Subcutaneous abdominal adipose tissue (tissue), 5 donors: Measurements from ENCODE around the gene SKI.

Source experiments
- H3K27ac ChIP-seq: one replicate; pipeline ENCODE4 v1.7.0; 2013; ENCODE audit warnings: low read depth, mild to moderate bottlenecking, inconsistent platforms, low read length, moderate library complexity
- H3K27me3 ChIP-seq, 5 donors: one replicate each; pipeline ENCODE4 v1.7.0; 2013; ENCODE audit warnings: low read length in 5 of 5, inconsistent platforms in 1 of 5; ENCODE audit not compliant: control insufficient read depth in 5 of 5, insufficient read depth in 4 of 5
- H3K36me3 ChIP-seq, 5 donors: one replicate each; pipeline ENCODE4 v1.7.0; 2013; ENCODE audit warnings: low read length in 5 of 5; ENCODE audit not compliant: control insufficient read depth in 5 of 5, insufficient read depth in 5 of 5
- H3K4me1 ChIP-seq, 5 donors: one replicate each; pipeline ENCODE4 v1.7.0; 2013; ENCODE audit warnings: low read length in 5 of 5, mild to moderate bottlenecking in 3 of 5, moderate library complexity in 1 of 5; ENCODE audit not compliant: control insufficient read depth in 5 of 5, insufficient read depth in 5 of 5
- H3K4me3 ChIP-seq, 5 donors: one replicate each; pipeline ENCODE4 v1.7.0; 2013; ENCODE audit warnings: low read length in 5 of 5, low read depth in 1 of 5
- H3K9ac ChIP-seq, 5 donors: one replicate each; pipeline ENCODE4 v1.7.0; 2013; ENCODE audit warnings: low read length in 5 of 5, mild to moderate bottlenecking in 4 of 5, moderate library complexity in 3 of 5
- H3K9me3 ChIP-seq, 5 donors: one replicate each; pipeline ENCODE4 v1.7.0; 2013; ENCODE audit warnings: low read length in 5 of 5; ENCODE audit not compliant: control insufficient read depth in 5 of 5
- donor health status: healthy.
- donor health status: healthy.
- donor health status: healthy.
- donor health status: healthy.
- donor health status: healthy.

SKI gene

GRCh38 chr1:2228157-2228594 is at the start of gene SKI:
Gene SKI, plus strand, starts transcription at chr1:2228319. Its CDS starts 448 bp downstream, at chr1:2228767.
- H3K36me3 ChIP-seq: no peaks in the 10 kb centered on the region
- no peaks in the 10 kb centered on the region for H3K9me3 ChIP-seq
- H3K4me3 ChIP-seq: peak within 1 kb of the TSS; percentile 57 to 99 (median 88)
- peak within 1 kb of the TSS; percentile 94 for H3K27ac ChIP-seq
- H3K4me1 ChIP-seq: peaks cover 7 to 53% (median 49%) of the 10 kb centered on the region in 5 donors
- H3K27me3 ChIP-seq: no peaks in the 10 kb centered on the region
- H3K9ac ChIP-seq: peak within 1 kb of the TSS in 4 of 5 donors; percentile 87 to 97 (median 90)

- H3K9ac ChIP-seq: no peak overlapping the region
- no peaks in the 10 kb centered on the region for H3K9me3 ChIP-seq
- no peaks in the 10 kb centered on the region for H3K36me3 ChIP-seq
- H3K4me3 ChIP-seq: no peak overlapping the region
- peaks cover 0 to 10% (median 7%) of the 10 kb centered on the region in 5 donors for H3K4me1 ChIP-seq
- H3K27me3 ChIP-seq: peaks cover 0 to 18% (median 11%) of the 10 kb centered on the region in 5 donors
- no peak overlapping the region for H3K27ac ChIP-seq
Measured at GRCh38 chr1:2178875-2179274, 49.2 kb upstream of the SKI start.

- Histone ChIP-seq H3K27ac (no peak overlapping the region), H3K27me3 (peaks cover 0 to 18% (median 11%) of the 10 kb centered on the region in 5 donors), H3K9me3 (no peaks in the 10 kb centered on the region), H3K4me1 (peaks cover 0 to 6% (median 6%) of the 10 kb centered on the region in 5 donors), H3K36me3 (no peaks in the 10 kb centered on the region), H3K4me3 (no peak overlapping the region), H3K9ac (no peak overlapping the region)
Measured at GRCh38 chr1:2179283-2180013, 48.7 kb upstream of the SKI start.

GRCh38 chr1:2180297-2181245 is 47.5 kb upstream of the SKI start:
- Histone ChIP-seq H3K4me1 (no peaks in the 10 kb centered on the region), H3K4me3 (no peak overlapping the region), H3K9ac (no peak overlapping the region), H3K36me3 (no peaks in the 10 kb centered on the region), H3K27ac (no peak overlapping the region), H3K9me3 (no peaks in the 10 kb centered on the region), H3K27me3 (peaks cover 0 to 16% (median 11%) of the 10 kb centered on the region in 5 donors)

- Histone ChIP-seq H3K27me3 (peaks cover 0 to 11% (median 6%) of the 10 kb centered on the region in 5 donors), H3K4me3 (no peak overlapping the region), H3K4me1 (no peaks in the 10 kb centered on the region), H3K27ac (no peak overlapping the region), H3K36me3 (no peaks in the 10 kb centered on the region), H3K9ac (no peak overlapping the region), H3K9me3 (no peaks in the 10 kb centered on the region)
Measured at GRCh38 chr1:2181271-2181670, 46.8 kb upstream of the SKI start.

GRCh38 chr1:2181752-2182151 is 46.4 kb upstream of the SKI start:
- H3K9me3 ChIP-seq: no peaks in the 10 kb centered on the region
- H3K4me3 ChIP-seq: no peak overlapping the region
- H3K27me3 ChIP-seq: peaks cover 0 to 8% (median 3%) of the 10 kb centered on the region in 5 donors
- H3K4me1 ChIP-seq: no peaks in the 10 kb centered on the region
- no peak overlapping the region for H3K9ac ChIP-seq
- H3K36me3 ChIP-seq: no peaks in the 10 kb centered on the region
- H3K27ac ChIP-seq: no peak overlapping the region

- Histone ChIP-seq H3K9me3 (no peaks in the 10 kb centered on the region), H3K9ac (no peak overlapping the region), H3K4me1 (no peaks in the 10 kb centered on the region), H3K27ac (no peak overlapping the region), H3K27me3 (peaks cover 0 to 8% (median 0%) of the 10 kb centered on the region in 5 donors), H3K36me3 (no peaks in the 10 kb centered on the region), H3K4me3 (no peak overlapping the region)
Measured at GRCh38 chr1:2182376-2182775, 45.7 kb upstream of the SKI start.

- H3K36me3 ChIP-seq: no peaks in the 10 kb centered on the region
- H3K9ac ChIP-seq: no peak overlapping the region
- peaks cover 0 to 6% (median 0%) of the 10 kb centered on the region in 5 donors for H3K27me3 ChIP-seq
- H3K27ac ChIP-seq: no peak overlapping the region
- H3K4me1 ChIP-seq: peaks cover 0 to under 1% (median under 1%) of the 10 kb centered on the region in 5 donors
- no peaks in the 10 kb centered on the region for H3K9me3 ChIP-seq
- H3K4me3 ChIP-seq: no peak overlapping the region
Measured at GRCh38 chr1:2183937-2184334, 44.2 kb upstream of the SKI start.

GRCh38 chr1:2184531-2184930 is 43.6 kb upstream of the SKI start:
- Histone ChIP-seq H3K27ac (no peak overlapping the region), H3K9me3 (no peaks in the 10 kb centered on the region), H3K9ac (no peak overlapping the region), H3K4me3 (no peak overlapping the region), H3K36me3 (no peaks in the 10 kb centered on the region), H3K27me3 (peaks cover 0 to under 1% (median 0%) of the 10 kb centered on the region in 5 donors), H3K4me1 (peaks cover 0 to 6% (median 5%) of the 10 kb centered on the region in 5 donors)

- Histone ChIP-seq H3K27me3 (no peaks in the 10 kb centered on the region), H3K9me3 (no peaks in the 10 kb centered on the region), H3K4me3 (no peak overlapping the region), H3K36me3 (no peaks in the 10 kb centered on the region), H3K27ac (no peak overlapping the region), H3K4me1 (peaks cover 0 to 10% (median 9%) of the 10 kb centered on the region in 5 donors), H3K9ac (no peak overlapping the region)
Measured at GRCh38 chr1:2184934-2185333, 43.2 kb upstream of the SKI start.
